H1 (cell line): ENCODE measurements around the gene PDE3A. TPM values are rescaled to one million over a fixed set of nuclear protein-coding genes. Genes with fewer than 3 reads are reported as not detected.

Experiments
- CTCF ChIA-PET: fragments of 300-600 bp; sonication (Branson Sonifier 250); formaldehyde crosslinking; loops from one replicate; lab custom pipeline; 2021; ENCODE audit not compliant: partially characterized antibody; lab: Charles Lee
- POLR2A ChIA-PET: fragments of 300-600 bp; sonication (Branson Sonifier 250); formaldehyde crosslinking; loops from one replicate; lab custom pipeline; 2021; ENCODE audit warnings: inconsistent platforms; ENCODE audit not compliant: partially characterized antibody; lab: Charles Lee
- DNase-seq, 2 experiments: peaks; one replicate each; pipeline versions ENCODE4 v3.0.0 to v3.0.0-alpha.2; 2010 to 2022; ENCODE audit warnings: low spot score in 2 of 2, low read depth in 1 of 2, mixed read lengths in 1 of 2
- FAIRE-seq: peaks from 2 replicates; lab custom pipeline; 2011; peaks lifted over from hg19 to GRCh38; lab: Jason Lieb, UNC
- H2AFZ ChIP-seq: 2 replicates; pipeline ENCODE4 v1.8.1; 2012; ENCODE audit warnings: low read length, inconsistent platforms
- H2AK5ac ChIP-seq: 2 replicates; pipeline ENCODE4 v1.6.1; 2013; ENCODE audit warnings: low read depth, low read length
- H2BK120ac ChIP-seq: replicated peaks from 2 replicates; pipeline ENCODE3; 2013; ENCODE audit warnings: low read depth, low read length, inconsistent platforms
- H2BK12ac ChIP-seq: 2 replicates; pipeline ENCODE4 v1.6.1; 2013; ENCODE audit warnings: low read depth, low read length
- H2BK15ac ChIP-seq: 2 replicates; pipeline ENCODE4 v1.6.1; 2013; ENCODE audit warnings: low read length
- H2BK20ac ChIP-seq: 2 replicates; pipeline ENCODE4 v1.6.1; 2013; ENCODE audit warnings: low read length
- H2BK5ac ChIP-seq: 2 replicates; pipeline ENCODE4 v1.6.1; 2013; ENCODE audit warnings: low read depth, low read length
- H3K14ac ChIP-seq: 2 replicates; pipeline ENCODE4 v1.6.1; 2013; ENCODE audit warnings: inconsistent platforms; ENCODE audit not compliant: insufficient read length
- H3K18ac ChIP-seq: 2 replicates; pipeline ENCODE4 v1.6.1; 2013; ENCODE audit warnings: low read length; ENCODE audit errors: extremely low read depth
- H3K23ac ChIP-seq: 2 replicates; pipeline ENCODE4 v1.6.1; 2013; ENCODE audit warnings: inconsistent platforms; ENCODE audit not compliant: insufficient read length
- H3K23me2 ChIP-seq: 2 replicates; pipeline ENCODE4 v1.6.1; 2013; ENCODE audit warnings: low read depth, low read length
- H3K27ac ChIP-seq: 2 replicates; pipeline ENCODE4 v1.6.1; 2011; ENCODE audit warnings: low read depth, low read length, inconsistent platforms
- H3K27me3 ChIP-seq, 4 experiments: replicated peaks in 1 of 4; 1 replicate in 1 of 4; 2 replicates in 3 of 4; pipeline versions ENCODE4 v1.6.1 to v1.8.1; 2011 to 2013; ENCODE audit warnings: low read length in 3 of 4, mild to moderate bottlenecking in 3 of 4, inconsistent platforms in 2 of 4, mixed read lengths in 2 of 4, moderate library complexity in 1 of 4; ENCODE audit not compliant: control insufficient read depth in 3 of 4, insufficient read depth in 3 of 4; ENCODE audit errors: extremely low read depth in 1 of 4
- H3K36me3 ChIP-seq, 4 experiments: 2 replicates each; pipeline versions ENCODE4 v1.6.1 to v1.8.1; 2011 to 2013; ENCODE audit warnings: mild to moderate bottlenecking in 4 of 4, low read length in 3 of 4, moderate library complexity in 2 of 4, control low read depth in 1 of 4, inconsistent platforms in 1 of 4; ENCODE audit not compliant: insufficient read depth in 4 of 4, control insufficient read depth in 2 of 4
- H3K4ac ChIP-seq: replicated peaks from 2 replicates; pipeline ENCODE3; 2013; ENCODE audit warnings: low read length, low read depth, mixed read lengths, inconsistent platforms; ENCODE audit not compliant: insufficient read length
- H3K4me1 ChIP-seq, 4 experiments: replicated peaks in 1 of 4; 1 replicate in 1 of 4; 2 replicates in 3 of 4; pipeline versions ENCODE4 v1.6.1 to v1.8.1; 2011 to 2013; ENCODE audit warnings: low read length in 3 of 4, inconsistent platforms in 2 of 4, mixed read lengths in 1 of 4; ENCODE audit not compliant: insufficient read depth in 4 of 4, control insufficient read depth in 3 of 4
- H3K4me2 ChIP-seq, 2 experiments: 2 replicates each; pipeline versions ENCODE4 v1.6.1 to v1.8.1; 2011 to 2013; ENCODE audit warnings: low read depth in 2 of 2, low read length in 2 of 2, control low read depth in 1 of 2, inconsistent platforms in 1 of 2, mild to moderate bottlenecking in 1 of 2; ENCODE audit not compliant: insufficient read depth in 1 of 2
- H3K4me3 ChIP-seq, 4 experiments: fragments of 200-600, 300-600 bp in 1 of 4; sonication (generic), shearing (Covaris generic), sonication (Bioruptor Twin) in 1 of 4; 2 replicates each; pipeline versions ENCODE4 v1.5.1 to v1.8.1; 2011 to 2016; ENCODE audit warnings: low read length in 4 of 4, low read depth in 3 of 4, control low read depth in 2 of 4, inconsistent platforms in 2 of 4, mild to moderate bottlenecking in 2 of 4, mixed read lengths in 1 of 4, moderate library complexity in 1 of 4; ENCODE audit not compliant: insufficient read depth in 2 of 4; ENCODE audit errors: extremely low read depth in 1 of 4
- H3K56ac ChIP-seq: replicated peaks from 2 replicates; pipeline ENCODE3; 2013; ENCODE audit warnings: low read depth, mild to moderate bottlenecking, mixed read lengths, low read length, inconsistent platforms; ENCODE audit not compliant: insufficient read length
- H3K79me1 ChIP-seq: 2 replicates; pipeline ENCODE4 v1.6.1; 2013; ENCODE audit warnings: low read depth, low read length, control low read depth
- H3K79me2 ChIP-seq, 2 experiments: 2 replicates each; pipeline versions ENCODE4 v1.6.1 to v1.8.1; 2012 to 2013; ENCODE audit warnings: low read length in 2 of 2, mild to moderate bottlenecking in 2 of 2, inconsistent platforms in 1 of 2; ENCODE audit not compliant: insufficient read depth in 2 of 2, control insufficient read depth in 1 of 2
- H3K9ac ChIP-seq, 4 experiments: replicated peaks in 1 of 4; 1 replicate in 1 of 4; 2 replicates in 3 of 4; pipeline versions ENCODE4 v1.6.1 to v1.8.1; 2011 to 2013; ENCODE audit warnings: low read depth in 3 of 4, low read length in 3 of 4, control low read depth in 2 of 4, mild to moderate bottlenecking in 2 of 4, moderate library complexity in 2 of 4, inconsistent platforms in 1 of 4; ENCODE audit errors: extremely low read depth in 1 of 4
- H3K9me3 ChIP-seq, 2 experiments: 2 replicates each; pipeline versions ENCODE4 v1.6.1 to v1.8.1; 2012 to 2013; ENCODE audit warnings: mild to moderate bottlenecking in 2 of 2, moderate library complexity in 2 of 2, control low read depth in 1 of 2, inconsistent platforms in 1 of 2, low read depth in 1 of 2, low read length in 1 of 2, mixed read lengths in 1 of 2; ENCODE audit not compliant: insufficient read depth in 2 of 2
- H4K20me1 ChIP-seq, 2 experiments: replicated peaks in 1 of 2; 2 replicates each; pipeline versions ENCODE3 to v1.8.1; 2011 to 2013; ENCODE audit warnings: inconsistent platforms in 2 of 2, low read length in 2 of 2, mild to moderate bottlenecking in 1 of 2; ENCODE audit not compliant: insufficient read depth in 2 of 2, control insufficient read depth in 1 of 2
- H4K5ac ChIP-seq: 2 replicates; pipeline ENCODE4 v1.6.1; 2013; ENCODE audit warnings: low read length, low read depth, mixed read lengths, inconsistent platforms; ENCODE audit not compliant: insufficient read length
- H4K8ac ChIP-seq: 2 replicates; pipeline ENCODE4 v1.8.0; 2013; ENCODE audit warnings: mild to moderate bottlenecking, moderate library complexity, low read length, inconsistent platforms; ENCODE audit not compliant: insufficient read depth; ENCODE audit errors: extremely low read depth
- H4K91ac ChIP-seq: replicated peaks from 2 replicates; pipeline ENCODE3; 2013; ENCODE audit warnings: low read length, mixed read lengths, inconsistent platforms; ENCODE audit not compliant: insufficient read length
- CEBPB ChIP-seq: IDR thresholded peaks from 2 replicates; pipeline ENCODE4 v1.6.1; 2012; ENCODE audit warnings: low read depth, low read length
- CHD2 ChIP-seq: IDR thresholded peaks from 2 replicates; pipeline ENCODE4 v1.6.1; 2012; ENCODE audit warnings: low read length, improper control_type of control experiment
- EP300 ChIP-seq, 2 experiments: IDR thresholded peaks; 1 replicate in 1 of 2; 2 replicates in 1 of 2; pipeline ENCODE4 v1.6.1; 2011 to 2012; ENCODE audit warnings: low read depth in 2 of 2, low read length in 2 of 2, mild to moderate bottlenecking in 2 of 2, borderline replicate concordance in 1 of 2, inconsistent platforms in 1 of 2, moderate library complexity in 1 of 2
- FOSL1 ChIP-seq: IDR thresholded peaks from 2 replicates; pipeline ENCODE4 v1.6.1; 2011; ENCODE audit warnings: mild to moderate bottlenecking, low read depth, low read length, moderate library complexity; ENCODE audit not compliant: insufficient read depth
- GABPA ChIP-seq: IDR thresholded peaks from 2 replicates; pipeline ENCODE4 v1.6.1; 2011; ENCODE audit warnings: mild to moderate bottlenecking, low read length, moderate library complexity, borderline replicate concordance; ENCODE audit not compliant: insufficient read depth
- GTF2F1 ChIP-seq: IDR thresholded peaks from 2 replicates; pipeline ENCODE4 v1.6.1; 2012; ENCODE audit warnings: low read depth, low read length, improper control_type of control experiment, borderline replicate concordance
- KDM5A ChIP-seq: fragments of 200-600 bp; IDR thresholded peaks from 2 replicates; pipeline ENCODE4 v1.7.1; 2012; ENCODE audit warnings: mild to moderate bottlenecking, low read length, inconsistent platforms, mixed read lengths
- NRF1 ChIP-seq: IDR thresholded peaks from 2 replicates; pipeline ENCODE4 v1.6.1; 2011; ENCODE audit warnings: mild to moderate bottlenecking, low read depth, low read length, improper control_type of control experiment
- POLR2AphosphoS5 ChIP-seq: IDR thresholded peaks from 2 replicates; pipeline ENCODE4 v1.6.1; 2011; ENCODE audit warnings: low read depth, low read length
- RFX5 ChIP-seq: IDR thresholded peaks from 2 replicates; pipeline ENCODE4 v1.6.1; 2011; ENCODE audit warnings: low read depth, low read length, improper control_type of control experiment, borderline replicate concordance
- SP1 ChIP-seq: IDR thresholded peaks from 2 replicates; pipeline ENCODE4 v1.6.1; 2011; ENCODE audit warnings: low read depth, low read length
- TAF7 ChIP-seq: optimal IDR thresholded peaks from 2 replicates; pipeline ENCODE3; 2011; ENCODE audit warnings: low read depth, mild to moderate bottlenecking, inconsistent platforms, low read length, moderate library complexity, borderline replicate concordance
- TEAD4 ChIP-seq: IDR thresholded peaks from 2 replicates; pipeline ENCODE4 v1.6.1; 2012; ENCODE audit warnings: low read depth, low read length, inconsistent platforms, mixed read lengths
- WGBS, 2 experiments: shearing (Covaris generic) in 1 of 2; methylation state at CpG; one replicate each; pipeline versions ENCODE4 v1.1.6 to v1.1.7; 2013 to 2015; ENCODE audit warnings: low lambda C conversion rate in 2 of 2, mixed read lengths in 2 of 2, inconsistent platforms in 1 of 2, low coverage in 1 of 2, missing lambda C conversion rate in 1 of 2; ENCODE audit not compliant: insufficient replicate concordance in 2 of 2, insufficient coverage in 1 of 2, insufficient read length in 1 of 2; ENCODE audit errors: extremely low coverage in 1 of 2, missing lambda C conversion rate in 1 of 2; 5-methylcytosine and 5-hydroxymethylcytosine counted together
- polyA plus RNA-seq, 7 experiments: library from polyadenylated mRNA; depleted of rRNA in 3 of 7; stranded (reverse) in 5 of 7; unstranded in 2 of 7; fragments of >200 nt in 5 of 7; fragments of 200-250 nt in 2 of 7; gene quantifications; 1 replicate in 5 of 7; 2 replicates in 1 of 7; 4 replicates in 1 of 7; pipeline versions ENCODE4 v1.2.1 to v1.2.3, GENCODE V29; 2011 to 2013; ENCODE audit warnings: missing spikeins in 2 of 7, mixed read lengths in 2 of 7
- total RNA-seq: library from RNA; stranded (reverse); fragmentation: NEBNext Ultra II Directional; extraction: Animal tissue kit (Norgen Biotek cat#: 25700); gene quantifications from 2 replicates; pipeline ENCODE4 v1.2.1, GENCODE V29; 2021

The PDE3A gene
- total and polyA plus RNA-seq, 2 of the 8 experiments (the other 6 are each of a cell fraction or from before 2014, with no cell fraction given): 1.4 to 3.4 TPM

- WGBS, 2 experiments: 94% methylated on average over 3 of the region's 3 CpGs; no CpG with 5 or more reads in 1 of the 2 experiments
- Histone ChIP-seq H3K56ac (no peak overlapping the region), H2BK5ac (no peak overlapping the region), H3K36me3 (no peaks in the 10 kb centered on the region), H3K23ac (no peak overlapping the region), H3K4ac (no peak overlapping the region), H2BK20ac (no peak overlapping the region), H2BK12ac (no peak overlapping the region), H4K8ac (no peak overlapping the region), H3K23me2 (no peaks in the 10 kb centered on the region), H3K27me3 (no peaks in the 10 kb centered on the region), H3K14ac (no peak overlapping the region), H3K9me3 (no peaks in the 10 kb centered on the region), H2BK15ac (no peak overlapping the region), H3K4me1 (peaks cover 0 to 5% (median 2%) of the 10 kb centered on the region in 4 experiments; a peak in 3 of 7 replicates), H3K79me2 (no peaks in the 10 kb centered on the region), H3K9ac (no peak overlapping the region), H4K20me1 (no peaks in the 10 kb centered on the region), H3K4me3 (no peak overlapping the region), H2BK120ac (no peak overlapping the region), H3K4me2 (no peak overlapping the region), H4K5ac (no peak overlapping the region), H3K79me1 (no peaks in the 10 kb centered on the region), H4K91ac (no peak overlapping the region), H2AK5ac (no peak overlapping the region), H2AFZ (no peak overlapping the region), H3K18ac (no peak overlapping the region), H3K27ac (no peak overlapping the region)
- ChIA-PET POLR2A (no interaction called here), CTCF (no interaction called here)
- no peak for TF ChIP-seq GTF2F1
- TF ChIP-seq FOSL1: no peak
- TF ChIP-seq CHD2: no peak
- no peak for TF ChIP-seq KDM5A
- no peak for TF ChIP-seq CEBPB
- no peak for TF ChIP-seq GABPA
- TF ChIP-seq NRF1: no peak
- no peak for TF ChIP-seq TEAD4
- no peak for TF ChIP-seq RFX5
- no peak for TF ChIP-seq SP1
- TF ChIP-seq TAF7: no peak
- TF ChIP-seq EP300 (IDR thresholded peaks at IDR 0.05; ENCODE audit: borderline replicate concordance in 1 of 2, low read depth in 2 of 2, low read length in 2 of 2): no peak
- no peak for TF ChIP-seq POLR2AphosphoS5
- FAIRE-seq (no peak), DNase-seq (no peak)
Observed at GRCh38 chr12:20360407-20360806, 7.9 kb upstream of the PDE3A start.
